Fibroblast of skin of abdomen (primary cell): ENCODE results near the gene ASCL2.
"Not testable (repeated sequence)": the region's sequence is repeated elsewhere in the genome, so short reads cannot be mapped to it uniquely, and the experiment has no call there.

Experiments used
- DNase-seq: peaks from one replicate; pipeline ENCODE4 v3.0.0-alpha.2; 2013

Gene ASCL2

DNA sequence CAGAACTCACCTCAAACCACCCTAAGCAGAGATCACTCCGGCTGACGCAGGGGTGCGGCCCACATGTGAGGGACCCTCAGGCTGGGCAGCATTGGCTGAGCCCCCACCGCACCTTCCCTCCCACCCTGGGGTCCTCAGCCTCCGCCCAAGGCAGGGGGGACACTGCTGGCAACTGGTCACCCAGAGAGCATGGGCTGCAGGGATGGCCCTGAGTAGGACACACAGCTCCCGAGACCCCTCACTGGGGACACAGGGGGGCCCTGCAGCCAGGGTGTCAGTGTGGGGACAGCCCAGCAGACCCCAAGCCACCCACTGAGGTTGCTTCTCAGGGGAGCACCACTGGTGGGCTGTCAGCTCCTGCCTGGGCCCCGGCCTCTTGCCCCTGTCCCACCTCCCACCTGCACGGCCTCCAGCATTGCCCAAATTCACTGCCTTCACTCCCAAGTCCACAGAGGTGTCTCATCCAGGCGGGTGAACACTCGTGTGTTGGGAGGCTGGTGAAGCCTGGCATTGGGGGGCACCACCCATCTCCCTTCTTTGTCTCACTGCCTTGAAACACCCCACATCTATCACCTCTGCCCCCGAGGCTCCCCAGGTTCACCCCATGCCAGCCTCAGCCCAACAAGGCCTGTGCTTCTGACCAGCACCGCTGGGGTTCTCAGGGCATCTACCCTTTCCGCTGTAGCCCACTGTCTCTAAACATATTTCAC lies 26.7 kb upstream of the ASCL2 start:
- DNase-seq, result no peak

DNA sequence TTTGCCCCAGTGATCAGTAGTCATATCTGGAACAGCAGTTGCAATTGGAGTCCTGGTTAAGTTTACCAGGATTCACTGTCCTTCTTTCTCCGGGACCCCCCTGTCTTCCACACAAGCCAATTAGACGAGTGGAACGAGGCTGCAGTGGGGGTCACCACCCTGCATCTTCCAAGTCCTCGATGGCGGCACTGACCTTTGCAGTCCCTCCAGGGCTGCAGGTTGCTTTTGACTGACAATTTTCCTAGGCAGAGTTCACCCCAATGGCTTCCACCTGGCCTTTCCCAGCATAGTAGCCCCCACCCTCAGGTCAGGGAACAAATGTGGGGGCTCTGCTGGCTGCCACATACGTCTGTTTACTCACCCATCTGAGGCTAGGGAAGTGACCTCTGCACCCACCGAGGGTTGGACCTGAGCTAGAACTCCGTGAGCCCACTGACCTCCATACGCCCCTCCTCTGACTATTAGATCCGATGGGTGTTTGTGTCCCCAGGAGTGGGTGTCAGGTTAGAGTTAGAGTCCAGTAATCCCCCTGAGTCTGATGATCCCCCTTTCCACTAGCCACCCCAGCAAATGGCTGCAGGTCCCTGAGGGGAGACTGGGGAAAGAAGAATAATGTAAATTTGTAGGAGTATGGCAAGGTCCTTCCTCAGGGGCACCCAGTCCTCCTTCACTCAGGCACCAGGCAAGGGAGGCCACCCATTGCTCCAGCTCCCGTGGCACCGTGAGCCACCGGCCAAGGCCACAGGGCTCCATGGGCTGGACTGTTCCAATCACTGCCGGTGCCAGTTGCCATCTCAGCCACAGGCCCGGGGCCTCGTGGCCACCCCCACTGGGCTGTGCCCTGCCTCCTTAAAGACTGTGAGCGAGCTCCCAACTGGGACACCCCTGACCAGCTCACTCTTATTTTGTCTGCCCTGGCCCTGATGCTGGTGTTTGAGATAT lies 25.9 kb upstream of the ASCL2 start:
- no peak for DNase-seq

DNA sequence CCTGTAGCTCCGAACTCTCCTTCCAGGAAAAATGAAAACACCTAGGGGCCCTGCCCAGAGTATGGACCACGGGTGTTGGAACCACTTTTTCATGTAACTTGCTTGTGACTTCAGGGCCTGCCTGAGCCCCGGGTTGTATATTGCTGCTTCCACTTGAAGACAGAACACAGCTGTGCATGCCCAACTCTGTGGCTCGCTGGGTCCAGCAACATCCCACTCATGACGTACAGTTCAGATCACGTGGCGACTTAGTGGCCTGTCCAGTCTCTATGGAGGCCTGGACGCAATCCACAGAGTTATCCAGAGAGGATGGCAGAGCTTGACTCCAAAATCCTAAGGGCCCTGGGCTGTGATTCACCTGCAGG lies 24.5 kb upstream of the ASCL2 start:
- no peak for DNase-seq

DNA sequence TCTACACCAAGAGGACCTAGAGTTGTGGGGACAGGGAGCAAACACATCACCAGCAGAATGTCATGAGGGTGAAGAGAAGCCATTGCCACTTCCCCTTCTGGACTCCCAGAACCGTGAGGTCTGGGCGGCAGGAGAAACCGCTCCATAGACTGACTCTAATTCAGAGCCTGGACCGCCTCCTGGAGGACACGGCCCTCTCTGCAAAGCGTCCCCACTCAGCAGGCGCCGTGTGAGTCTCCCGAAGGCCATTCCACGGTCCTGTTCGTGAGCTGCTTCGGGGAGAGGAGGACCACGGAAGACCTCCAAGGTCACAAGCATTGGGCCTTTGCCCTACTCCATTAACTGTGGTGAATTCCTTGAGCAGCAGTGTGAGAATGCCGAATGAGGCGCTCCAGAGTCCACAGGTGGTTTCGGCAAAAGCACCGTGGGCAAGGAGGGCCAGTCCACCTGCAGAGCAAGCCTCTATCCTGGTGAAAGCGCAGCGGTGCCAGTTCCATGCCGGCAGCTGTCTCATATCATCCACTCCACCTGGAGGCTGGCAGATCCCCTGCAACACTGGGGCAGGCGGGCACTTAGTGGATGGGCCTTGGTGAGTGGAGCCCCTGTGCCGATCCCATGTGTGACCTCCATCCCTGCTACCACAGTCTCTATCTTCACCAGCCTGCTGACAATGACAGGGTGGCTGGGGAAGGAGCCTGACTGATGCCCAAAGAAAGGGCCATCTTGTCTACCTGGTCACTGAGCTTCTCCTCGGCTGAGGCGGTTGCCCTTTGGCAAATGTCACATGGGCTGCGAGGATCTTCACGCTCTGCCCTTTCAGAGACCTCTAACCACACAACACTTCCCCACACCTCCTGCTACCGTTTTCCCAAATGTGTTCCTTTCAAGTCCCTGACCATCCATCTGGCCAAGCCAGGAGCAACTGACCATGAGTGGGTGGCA lies 23.9 kb upstream of the ASCL2 start:
- DNase-seq, result no peak

DNA sequence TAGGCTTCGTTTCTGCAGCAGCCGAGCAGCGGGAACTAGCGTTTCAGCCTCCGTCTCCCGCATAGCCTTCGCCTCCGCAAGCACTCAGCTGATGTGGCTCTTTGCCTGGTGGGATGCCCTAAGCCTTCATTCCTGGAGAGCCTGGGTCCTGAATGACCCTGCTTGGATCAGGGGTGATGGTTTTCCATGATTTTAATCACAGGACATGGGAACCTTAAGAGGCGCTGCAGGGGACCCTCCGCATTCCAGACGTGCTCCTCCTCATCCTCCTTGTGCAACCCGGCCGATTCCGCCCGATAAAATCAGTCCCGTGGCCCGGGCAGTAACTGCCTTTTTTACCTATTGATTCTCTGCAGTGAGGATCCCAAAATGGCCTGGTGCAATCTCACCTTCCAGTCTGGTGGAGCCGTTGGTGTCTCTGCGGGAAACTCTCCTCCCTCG lies 23.2 kb upstream of the ASCL2 start:
- no peak for DNase-seq

DNA sequence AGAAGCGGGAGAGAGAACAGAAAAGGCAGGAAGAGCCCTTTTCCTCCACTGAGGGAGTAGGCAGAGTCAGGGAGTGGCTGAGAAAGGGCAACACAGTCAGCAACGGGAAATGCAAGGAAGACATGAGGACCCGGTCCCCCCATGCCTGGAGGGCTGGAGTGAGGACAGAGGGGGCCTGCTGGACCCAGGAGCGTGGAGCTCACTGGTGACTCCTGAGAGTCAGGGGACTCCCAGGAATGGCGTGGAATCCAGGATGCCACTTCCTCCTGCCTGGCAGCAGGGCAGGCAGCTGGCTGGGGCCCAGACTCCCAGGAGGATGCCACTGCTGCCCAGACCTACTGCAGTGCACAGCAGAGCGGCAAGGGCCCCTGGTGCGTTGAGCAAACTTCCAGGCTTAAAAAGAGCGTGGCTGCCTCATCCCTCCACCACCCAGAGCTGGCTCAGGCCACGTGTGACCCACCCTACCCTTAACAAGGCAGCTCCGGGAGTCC lies 20.0 kb upstream of the ASCL2 start:
- DNase-seq, result no peak

DNA sequence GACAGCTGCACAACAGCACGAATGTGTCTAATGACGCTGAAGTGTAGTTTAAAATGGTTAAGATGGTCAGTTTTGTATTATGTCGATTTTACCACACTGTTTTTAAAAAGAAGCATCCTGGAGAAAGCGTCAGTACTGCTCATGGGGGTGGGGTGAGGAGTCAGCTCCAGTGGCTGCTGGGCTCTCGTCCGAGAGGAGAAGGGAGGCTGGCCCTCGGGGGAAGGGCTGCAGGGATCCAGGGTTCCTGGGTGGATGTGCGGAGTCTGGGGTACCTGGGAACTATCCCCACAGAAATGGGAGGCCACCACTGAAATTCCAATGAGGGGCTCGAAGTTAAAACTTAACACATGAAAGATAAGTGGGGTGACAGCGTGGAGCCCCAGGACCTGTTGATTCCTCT lies 19.5 kb upstream of the ASCL2 start:
- DNase-seq, result no peak

DNA sequence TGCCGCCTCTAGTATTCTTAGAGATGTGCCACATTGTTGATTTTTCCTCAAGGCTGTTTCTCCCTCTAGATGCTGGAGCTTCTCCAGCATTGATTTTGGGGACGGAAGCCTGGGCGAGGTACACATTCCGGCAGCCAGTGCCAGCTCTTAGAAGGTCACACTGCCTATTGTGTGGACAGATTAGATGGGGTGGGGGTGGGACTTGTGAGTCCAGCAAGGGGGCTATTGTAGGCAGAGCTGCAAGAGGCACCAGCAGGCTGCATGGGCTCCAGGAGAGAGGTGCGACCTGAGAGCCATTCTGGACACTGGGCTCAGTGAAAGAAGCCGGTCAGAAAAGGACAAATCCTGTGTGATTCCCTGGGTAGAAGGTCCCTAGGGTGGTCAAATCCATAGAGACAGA lies 19.0 kb upstream of the ASCL2 start:
- DNase-seq, result no peak

DNA sequence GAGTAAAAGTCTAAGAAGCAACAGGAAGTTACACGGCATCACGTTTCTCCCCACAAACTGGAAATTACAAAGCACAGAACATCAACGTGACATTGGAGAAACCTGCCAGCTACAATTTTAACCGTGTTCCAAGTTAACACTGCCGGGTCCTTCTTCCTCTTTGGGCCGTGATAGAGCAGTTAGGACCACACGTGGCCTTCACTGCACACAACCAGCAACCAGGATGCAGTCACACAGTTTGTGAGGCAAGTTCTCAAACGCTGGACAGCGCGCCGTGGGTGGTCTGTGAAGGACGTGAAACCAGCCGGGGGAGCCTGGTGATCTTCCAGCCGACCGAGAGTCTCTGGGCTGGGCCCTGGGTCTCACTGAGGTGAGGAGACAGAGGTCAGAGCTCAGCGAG lies 16.7 kb upstream of the ASCL2 start:
- DNase-seq, result no peak

DNA sequence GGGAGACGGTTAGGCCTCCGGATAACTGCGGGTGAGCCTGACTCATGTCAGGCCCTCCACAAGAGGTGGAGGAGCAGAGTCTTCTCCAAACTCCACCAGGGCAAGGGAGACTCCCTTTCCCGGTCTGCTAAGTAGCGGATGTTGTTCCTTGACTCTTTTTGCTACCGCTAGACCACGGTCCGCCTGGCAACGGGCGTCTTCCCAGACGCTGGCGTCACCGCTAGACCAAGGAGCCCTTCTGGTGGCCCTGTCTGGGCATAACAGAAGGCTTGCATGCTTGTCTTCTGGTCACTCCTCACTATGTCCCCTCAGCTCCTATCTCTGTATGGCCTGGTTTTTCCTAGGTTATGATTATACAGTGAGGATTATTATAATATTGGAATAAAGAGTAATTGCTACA lies 16.0 kb upstream of the ASCL2 start:
- not testable (repeated sequence) for DNase-seq

DNA sequence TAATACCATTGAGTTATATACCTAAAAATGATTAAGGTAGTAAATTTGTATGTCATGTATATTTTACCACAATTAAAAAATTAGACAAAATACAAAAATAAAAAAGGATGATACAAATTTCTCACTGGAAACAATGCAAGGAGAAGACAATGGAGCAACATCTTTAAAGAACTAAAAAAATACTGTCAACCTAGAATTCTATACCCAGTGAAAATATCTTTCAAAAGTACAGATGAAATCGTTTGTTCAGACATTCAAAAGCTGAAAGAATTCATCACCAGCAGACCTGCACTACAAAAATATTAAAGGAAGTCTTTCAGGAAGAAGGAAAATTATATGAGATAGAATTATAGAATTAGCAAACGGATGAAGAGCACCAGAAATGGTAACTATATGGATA lies 9.8 kb upstream of the ASCL2 start:
- DNase-seq, result no peak

DNA sequence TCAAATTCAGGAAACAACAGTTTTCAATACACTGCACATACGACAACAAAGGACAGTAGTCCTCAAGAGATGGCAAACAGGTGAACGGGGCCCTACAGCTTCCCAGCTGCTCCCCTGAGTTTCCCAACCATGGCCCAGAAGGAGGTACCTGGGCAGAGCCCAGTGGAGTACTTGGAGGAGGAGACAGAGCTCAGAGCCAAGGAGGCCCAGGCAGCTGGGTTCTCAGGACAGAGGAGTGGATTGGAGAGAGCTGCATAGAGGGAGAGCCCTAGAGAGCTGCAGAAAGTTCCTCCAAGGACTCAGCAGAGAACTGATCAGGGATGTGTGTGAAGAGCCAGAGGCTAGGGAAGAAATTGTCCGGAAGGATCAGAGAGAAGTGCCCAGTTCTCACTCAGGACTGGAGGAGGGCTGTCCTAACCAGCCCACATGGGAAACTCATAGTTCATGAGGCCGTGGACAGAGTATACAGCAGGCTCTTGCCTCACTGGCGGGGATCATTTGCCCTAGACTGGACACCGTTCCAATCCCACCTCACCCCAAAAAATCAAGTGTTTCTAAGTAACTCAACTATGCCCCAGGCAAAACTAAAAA lies 7.6 kb upstream of the ASCL2 start:
- no peak for DNase-seq

DNA sequence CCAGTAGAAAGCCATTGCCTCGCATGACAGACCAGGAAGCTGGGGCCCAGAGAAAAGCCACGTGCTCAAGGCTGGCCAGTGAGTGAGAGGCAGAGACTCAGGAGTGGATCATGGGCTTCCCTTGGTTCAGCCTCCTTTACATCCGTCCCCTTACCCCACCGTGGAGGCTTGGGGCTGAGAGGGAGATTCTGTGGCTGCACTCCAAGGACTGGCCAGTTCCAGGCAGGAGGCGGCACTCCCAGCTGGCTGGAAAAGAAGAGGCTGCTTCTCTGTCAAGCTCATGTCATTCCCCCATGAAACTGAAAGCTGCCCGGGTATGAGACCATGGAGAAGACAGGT lies 6.6 kb upstream of the ASCL2 start:
- no peak for DNase-seq

DNA sequence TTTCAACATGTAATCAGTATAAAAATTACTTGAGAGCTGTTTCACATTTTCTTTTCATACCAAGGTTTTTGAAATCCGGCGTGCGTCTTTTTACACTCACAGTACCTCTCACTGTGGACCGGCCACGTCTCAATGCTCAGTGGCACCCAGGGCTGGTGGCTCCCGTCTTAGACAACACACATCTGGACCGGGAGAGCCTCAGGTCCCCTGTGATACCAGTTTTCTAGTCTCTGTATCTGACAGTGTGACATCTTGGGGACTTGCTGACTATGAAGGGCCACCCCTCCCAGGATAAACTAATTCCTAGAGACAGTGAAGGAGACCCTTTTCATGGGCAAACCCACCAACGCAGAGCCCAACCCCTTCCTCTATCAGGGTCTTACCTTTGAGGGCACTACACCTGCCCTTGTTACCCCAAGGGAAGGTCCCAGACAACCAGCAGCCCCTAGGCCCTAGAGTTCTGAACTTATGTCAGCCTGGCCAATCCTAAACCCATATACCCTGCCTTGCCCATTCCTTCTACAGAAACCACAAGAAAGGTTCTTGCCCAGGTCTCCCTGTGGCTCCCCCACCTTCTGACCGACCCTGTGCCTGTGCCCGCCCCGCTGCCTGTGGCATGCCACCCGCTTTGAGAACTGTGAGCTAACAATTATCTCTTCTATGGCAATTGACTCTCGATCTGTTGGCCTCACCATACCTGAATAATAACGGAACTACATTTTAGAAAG lies 6.1 kb upstream of the ASCL2 start:
- DNase-seq, result no peak

DNA sequence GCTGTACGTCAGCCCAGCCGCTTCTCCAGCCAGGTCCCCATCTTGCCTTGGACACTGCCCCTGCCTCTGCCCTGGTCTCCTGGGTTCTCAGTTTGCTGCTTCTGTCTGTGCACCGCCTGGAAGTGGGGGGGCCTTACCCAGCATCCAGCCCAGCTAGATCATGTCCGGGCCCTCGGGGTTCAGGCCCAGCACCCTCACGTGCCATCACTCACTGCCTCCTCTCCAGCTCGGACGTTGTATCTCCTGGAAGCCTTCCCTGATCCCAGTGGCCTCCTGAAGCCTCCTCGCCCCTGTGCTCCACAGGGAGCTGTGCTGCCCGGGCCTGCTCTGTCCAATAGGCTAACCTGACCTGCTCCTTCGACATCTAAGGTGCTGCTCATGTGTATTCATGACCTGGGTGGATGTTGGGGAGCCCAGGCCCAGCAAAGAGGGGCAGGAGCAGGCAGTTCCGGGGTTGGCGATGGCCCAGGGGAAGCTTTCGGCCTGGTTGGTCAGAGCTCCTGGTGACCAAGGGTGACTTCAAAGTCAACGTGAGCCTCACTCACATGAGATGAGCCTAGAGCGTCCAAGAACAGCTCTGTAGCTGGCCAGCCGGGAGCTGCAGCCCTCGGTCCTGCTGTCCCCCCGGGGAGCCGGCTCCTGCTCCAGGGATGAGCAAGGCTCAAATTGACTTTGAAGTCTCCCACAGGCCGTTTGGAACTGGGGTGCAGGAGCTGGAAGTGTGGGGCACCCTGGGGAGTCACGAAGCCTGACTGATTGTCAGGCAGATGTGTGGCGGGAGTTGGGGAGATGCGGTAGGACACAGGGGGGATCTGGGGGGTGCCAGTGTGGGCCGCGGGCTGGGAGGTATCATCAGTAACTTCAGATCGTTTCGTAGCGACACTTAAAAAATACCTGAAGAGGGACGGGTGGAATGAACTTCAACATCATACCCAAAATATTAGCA lies 5.2 kb upstream of the ASCL2 start:
- DNase-seq, result no peak

DNA sequence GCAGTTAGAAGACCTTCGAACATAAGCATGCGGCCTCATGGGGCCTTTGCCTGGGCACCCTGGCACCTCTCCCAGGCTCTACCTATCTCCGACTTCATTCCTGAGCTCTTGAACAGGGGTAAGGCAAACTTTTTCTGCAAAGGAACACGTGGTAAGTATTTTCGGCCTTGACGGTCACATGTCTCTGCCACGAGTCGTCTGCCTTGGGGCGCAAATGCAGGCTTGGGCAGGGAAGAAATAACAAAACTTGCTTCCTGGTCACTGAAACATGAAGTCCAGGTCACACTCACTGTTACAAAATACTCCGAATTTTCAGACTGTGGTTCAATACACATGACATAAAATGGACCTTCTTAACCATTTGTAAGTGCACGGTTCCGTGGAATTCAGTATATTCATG lies 3.4 kb upstream of the ASCL2 start:
- DNase-seq, result no peak

DNA sequence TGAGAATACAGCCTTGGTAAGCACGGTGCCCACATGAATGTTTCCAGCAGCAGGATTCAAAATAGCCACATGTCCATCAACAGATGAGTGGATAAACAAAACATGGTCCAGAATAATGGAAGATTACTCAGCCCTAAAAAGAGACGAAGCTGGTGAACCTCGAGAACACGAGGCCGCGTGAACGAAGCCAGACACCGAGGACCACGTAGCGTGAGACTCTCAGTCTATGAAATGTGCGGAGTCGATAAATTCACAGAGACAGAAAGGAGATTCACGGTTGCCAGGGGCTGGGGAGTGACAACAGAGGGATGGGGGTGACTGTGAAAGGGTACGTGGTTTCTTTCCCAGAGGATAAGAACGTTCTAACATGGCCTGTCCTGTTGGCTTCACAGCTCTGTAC lies 2.9 kb upstream of the ASCL2 start:
- no peak for DNase-seq

DNA sequence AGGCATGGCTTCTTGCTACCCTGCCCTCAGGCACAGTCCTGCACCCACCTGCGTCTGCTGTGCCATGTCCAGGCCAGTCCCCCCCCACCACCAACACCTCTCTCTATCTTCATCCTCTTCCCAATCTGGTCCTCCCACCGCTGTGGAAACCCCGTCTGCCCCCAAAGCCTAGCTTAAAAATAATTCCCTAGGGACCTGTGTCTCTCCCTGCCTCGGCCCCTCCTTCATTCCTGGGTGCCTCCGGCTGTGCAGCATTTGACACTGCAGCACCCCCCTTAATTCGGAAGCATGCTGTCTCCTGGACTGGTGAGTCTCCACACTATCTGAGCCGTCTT lies 2.5 kb upstream of the ASCL2 start:
- no peak for DNase-seq

DNA sequence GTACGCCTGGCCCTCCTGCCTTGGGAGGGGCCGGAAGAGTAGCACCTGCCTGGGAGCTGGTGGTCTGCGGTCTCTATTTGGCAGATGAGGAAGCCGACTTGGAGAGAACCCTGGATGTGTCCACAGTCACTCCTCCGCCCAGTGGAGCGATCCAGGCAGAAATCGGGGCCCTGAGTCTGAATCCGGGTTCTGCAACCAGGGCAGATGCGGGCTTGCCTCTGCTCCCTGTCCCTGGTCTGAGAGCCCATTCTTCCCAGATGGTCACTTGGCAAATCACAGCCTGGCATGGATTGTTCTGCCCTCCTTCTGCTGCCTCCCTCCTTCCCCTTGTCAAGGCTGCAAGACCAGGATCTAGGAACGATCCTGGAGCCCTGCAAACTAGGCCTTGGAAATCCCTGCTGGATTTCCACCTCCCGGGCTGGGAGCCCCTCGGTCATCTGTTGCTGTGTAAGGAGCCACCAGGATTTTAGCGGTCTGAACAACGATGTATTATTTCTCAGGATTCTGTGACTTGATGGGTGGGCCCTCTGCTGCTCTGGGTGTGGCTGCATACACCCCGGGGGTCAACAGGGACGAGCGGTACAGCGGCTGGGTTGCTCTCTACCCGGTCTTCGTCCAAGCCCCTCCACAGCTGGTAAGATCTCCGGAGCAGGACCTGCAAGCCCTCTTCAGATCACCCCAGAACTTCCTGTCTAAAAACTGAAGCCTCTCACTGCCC lies 2.0 kb upstream of the ASCL2 start:
- DNase-seq, result no peak
